IMR-90 (cell line): ENCODE data around the gene FOXO6. TPM values are rescaled to one million over a fixed set of nuclear protein-coding genes. Genes with fewer than 3 reads are reported as not detected.

ENCODE experiments used
- ATAC-seq: fragments of 200-7000 bp; cut with Tn5 transposase; 2 replicates; pipeline ENCODE4 v1.9.1; 2020; ENCODE audit warnings: low read depth, mild to moderate bottlenecking, moderate library complexity
- BruUV-seq: library from RNA; stranded (reverse); fragments of 400-500 nt; replicated peaks from 2 replicates; lab custom pipeline; 2021; lab: Mats Ljungman, UMichigan
- CTCF ChIA-PET: fragments of 300-600 bp; formaldehyde crosslinking; extraction: SDS; loops from one replicate; lab custom pipeline; 2021; ENCODE audit warnings: antibody characterized with exemption; lab: Yijun Ruan, JAX
- POLR2A ChIA-PET: fragments of 300-600 bp; sonication (Branson Sonifier 250); formaldehyde crosslinking; loops from one replicate; lab custom pipeline; 2022; ENCODE audit warnings: antibody characterized with exemption; ENCODE audit not compliant: unreplicated experiment; lab: Charles Lee
- DNase-seq: peaks from one replicate; pipeline ENCODE4 v3.0.0; 2013
- H2AFZ ChIP-seq: replicated peaks from 2 replicates; pipeline ENCODE3; 2013; ENCODE audit warnings: low read length, mild to moderate bottlenecking; ENCODE audit not compliant: poor library complexity
- H2AK5ac ChIP-seq: 2 replicates; pipeline ENCODE4 v1.6.1; 2013; ENCODE audit warnings: low read depth, low read length, inconsistent platforms
- H2AK9ac ChIP-seq: replicated peaks from 2 replicates; pipeline ENCODE3; 2013; ENCODE audit warnings: mild to moderate bottlenecking, low read depth, low read length, moderate library complexity; ENCODE audit not compliant: poor library complexity
- H2BK120ac ChIP-seq: 2 replicates; pipeline ENCODE4 v1.6.1; 2013; ENCODE audit warnings: low read depth, low read length, inconsistent platforms
- H2BK15ac ChIP-seq: 3 replicates; pipeline ENCODE4 v1.6.1; 2013; ENCODE audit warnings: low read depth, low read length, inconsistent platforms
- H2BK20ac ChIP-seq: 2 replicates; pipeline ENCODE4 v1.6.1; 2013; ENCODE audit warnings: low read depth, mild to moderate bottlenecking, inconsistent platforms, low read length, moderate library complexity
- H2BK5ac ChIP-seq: 2 replicates; pipeline ENCODE4 v1.6.1; 2013; ENCODE audit warnings: mild to moderate bottlenecking, low read depth, low read length, inconsistent platforms; ENCODE audit not compliant: poor library complexity, severe bottlenecking
- H3K14ac ChIP-seq: replicated peaks from 2 replicates; pipeline ENCODE4 v1.6.1; 2013; ENCODE audit warnings: low read depth, low read length, inconsistent platforms
- H3K18ac ChIP-seq: 2 replicates; pipeline ENCODE4 v1.6.1; 2013; ENCODE audit warnings: low read depth, low read length, control low read depth
- H3K23ac ChIP-seq: 2 replicates; pipeline ENCODE4 v1.6.1; 2013; ENCODE audit warnings: low read depth, low read length, inconsistent platforms
- H3K27ac ChIP-seq: 2 replicates; pipeline ENCODE4 v1.5.1; 2013; ENCODE audit warnings: mild to moderate bottlenecking, control low read depth, low read length; ENCODE audit not compliant: insufficient read depth
- H3K27me3 ChIP-seq: 2 replicates; pipeline ENCODE4 v1.6.1; 2013; ENCODE audit warnings: low read length; ENCODE audit not compliant: control insufficient read depth, insufficient read depth
- H3K36me3 ChIP-seq: 2 replicates; pipeline ENCODE4 v1.6.1; 2013; ENCODE audit warnings: low read length, mixed read lengths; ENCODE audit not compliant: control insufficient read depth, insufficient read depth
- H3K4ac ChIP-seq: 2 replicates; pipeline ENCODE4 v1.6.1; 2013; ENCODE audit warnings: low read depth, low read length, inconsistent platforms
- H3K4me1 ChIP-seq: 2 replicates; pipeline ENCODE4 v1.6.1; 2013; ENCODE audit warnings: low read length, mixed read lengths; ENCODE audit not compliant: control insufficient read depth, insufficient read depth
- H3K4me2 ChIP-seq: 2 replicates; pipeline ENCODE4 v1.6.1; 2013; ENCODE audit warnings: low read depth, mild to moderate bottlenecking, control low read depth, low read length, moderate library complexity
- H3K4me3 ChIP-seq: 2 replicates; pipeline ENCODE4 v1.5.1; 2013; ENCODE audit warnings: low read depth, mild to moderate bottlenecking, control low read depth, low read length, moderate library complexity; ENCODE audit not compliant: insufficient read depth
- H3K56ac ChIP-seq: 2 replicates; pipeline ENCODE4 v1.6.1; 2013; ENCODE audit warnings: low read length, inconsistent platforms; ENCODE audit not compliant: insufficient read depth; ENCODE audit errors: extremely low read depth
- H3K79me1 ChIP-seq, 2 experiments: 2 replicates each; pipeline ENCODE4 v1.6.1; 2013; ENCODE audit warnings: low read length in 2 of 2, inconsistent platforms in 1 of 2, low read depth in 1 of 2
- H3K9ac ChIP-seq: 2 replicates; pipeline ENCODE4 v1.6.1; 2013; ENCODE audit warnings: low read depth, low read length, control low read depth
- H3K9me1 ChIP-seq: 2 replicates; pipeline ENCODE4 v1.6.1; 2013; ENCODE audit warnings: low read length, inconsistent platforms; ENCODE audit not compliant: insufficient read depth
- H3K9me3 ChIP-seq: 2 replicates; pipeline ENCODE4 v1.6.1; 2013; ENCODE audit warnings: low read length; ENCODE audit not compliant: control insufficient read depth, insufficient read depth
- H4K20me1 ChIP-seq: 2 replicates; pipeline ENCODE4 v1.6.1; 2013; ENCODE audit warnings: low read length, inconsistent platforms; ENCODE audit not compliant: insufficient read depth
- H4K5ac ChIP-seq: 2 replicates; pipeline ENCODE4 v1.6.1; 2013; ENCODE audit warnings: mild to moderate bottlenecking, low read depth, low read length, control low read depth
- H4K8ac ChIP-seq, 2 experiments: 2 replicates each; pipeline ENCODE4 v1.6.1; 2013; ENCODE audit warnings: low read depth in 2 of 2, low read length in 2 of 2, control low read depth in 1 of 2, inconsistent platforms in 1 of 2
- H4K91ac ChIP-seq: 2 replicates; pipeline ENCODE4 v1.6.1; 2013; ENCODE audit warnings: low read depth, low read length, inconsistent platforms; ENCODE audit not compliant: insufficient read depth
- BHLHE40 ChIP-seq: fragments of 150-350 bp; IDR thresholded peaks from 2 replicates; pipeline ENCODE4 v1.6.1; 2016; ENCODE audit warnings: mild to moderate bottlenecking, low read depth, low read length
- FOS ChIP-seq: fragments of 150-350 bp; IDR thresholded peaks from 2 replicates; pipeline ENCODE4 v1.6.1; 2016; ENCODE audit warnings: low read depth, low read length
- MAZ ChIP-seq: IDR thresholded peaks from 2 replicates; pipeline ENCODE4 v1.6.1; 2012; ENCODE audit warnings: low read depth, mild to moderate bottlenecking, low read length, improper control_type of control experiment, moderate library complexity, borderline replicate concordance
- MXI1 ChIP-seq: IDR thresholded peaks from 2 replicates; pipeline ENCODE4 v1.6.1; 2012; ENCODE audit warnings: low read depth, mild to moderate bottlenecking, low read length, moderate library complexity, borderline replicate concordance
- RAD21 ChIP-seq: IDR thresholded peaks from 2 replicates; pipeline ENCODE4 v1.6.1; 2012; ENCODE audit warnings: low read length, improper control_type of control experiment
- RCOR1 ChIP-seq: IDR thresholded peaks from 2 replicates; pipeline ENCODE4 v1.6.1; 2012; ENCODE audit warnings: mild to moderate bottlenecking, low read length, improper control_type of control experiment; ENCODE audit not compliant: insufficient replicate concordance
- RFX5 ChIP-seq: IDR thresholded peaks from 2 replicates; pipeline ENCODE4 v1.8.0; 2012; ENCODE audit warnings: low read depth, mild to moderate bottlenecking, low read length, moderate library complexity
- WGBS, 2 experiments: methylation state at CpG; one replicate each; pipeline versions ENCODE4 v1.1.5 to v1.1.7; 2013; ENCODE audit warnings: missing lambda C conversion rate in 2 of 2; ENCODE audit not compliant: insufficient read length in 1 of 2; ENCODE audit errors: extremely low coverage in 2 of 2; 5-methylcytosine and 5-hydroxymethylcytosine counted together
- dilution Hi-C: fragments of 300-500 bp; cut with HindIII; formaldehyde crosslinking; loops from one replicate; pipeline ENCODE4 v1.14.3; 2018; ENCODE audit warnings: low sequenced_read_pairs; ENCODE audit not compliant: unreplicated experiment
- in situ Hi-C: fragments of 300-500 bp; cut with MboI; formaldehyde crosslinking; loops from 3 replicates; pipeline ENCODE4 v1.14.3; 2019; ENCODE audit warnings: low sequenced_read_pairs, inconsistent platforms, mixed read lengths
- intact Hi-C: fragments of 100-400 bp; cut with micrococcal nuclease; formaldehyde crosslinking; loops from 2 replicates; pipeline ENCODE4 v1.10.0; 2022
- polyA plus RNA-seq, 3 experiments: library from polyadenylated mRNA; depleted of rRNA; stranded (reverse); fragments of >200 nt; gene quantifications; 2 replicates each; pipeline ENCODE4 v1.2.3, GENCODE V29; 2012; ENCODE audit warnings: low replicate concordance in 1 of 3
- total RNA-seq: library from RNA; depleted of rRNA; stranded (reverse); fragments of >200 nt; gene quantifications from 2 replicates; pipeline ENCODE4 v1.2.3, GENCODE V29; 2012
- TF ChIP-seq, protein P1 (sequence below): fragments of 150-350 bp; IDR thresholded peaks from 2 replicates; pipeline ENCODE4 v1.6.1; 2016; ENCODE audit warnings: low read depth, mild to moderate bottlenecking, low read length, moderate library complexity, borderline replicate concordance
- TF ChIP-seq, protein P2 (sequence below): conservative IDR thresholded peaks from 2 replicates; pipeline ENCODE4 v1.5.1; 2012; ENCODE audit warnings: mild to moderate bottlenecking, low read depth, low read length, improper control_type of control experiment

FOXO6 gene
- total and polyA plus RNA-seq, 2 of the 4 experiments (the other 2 are of a cell fraction) = not detected

DNA sequence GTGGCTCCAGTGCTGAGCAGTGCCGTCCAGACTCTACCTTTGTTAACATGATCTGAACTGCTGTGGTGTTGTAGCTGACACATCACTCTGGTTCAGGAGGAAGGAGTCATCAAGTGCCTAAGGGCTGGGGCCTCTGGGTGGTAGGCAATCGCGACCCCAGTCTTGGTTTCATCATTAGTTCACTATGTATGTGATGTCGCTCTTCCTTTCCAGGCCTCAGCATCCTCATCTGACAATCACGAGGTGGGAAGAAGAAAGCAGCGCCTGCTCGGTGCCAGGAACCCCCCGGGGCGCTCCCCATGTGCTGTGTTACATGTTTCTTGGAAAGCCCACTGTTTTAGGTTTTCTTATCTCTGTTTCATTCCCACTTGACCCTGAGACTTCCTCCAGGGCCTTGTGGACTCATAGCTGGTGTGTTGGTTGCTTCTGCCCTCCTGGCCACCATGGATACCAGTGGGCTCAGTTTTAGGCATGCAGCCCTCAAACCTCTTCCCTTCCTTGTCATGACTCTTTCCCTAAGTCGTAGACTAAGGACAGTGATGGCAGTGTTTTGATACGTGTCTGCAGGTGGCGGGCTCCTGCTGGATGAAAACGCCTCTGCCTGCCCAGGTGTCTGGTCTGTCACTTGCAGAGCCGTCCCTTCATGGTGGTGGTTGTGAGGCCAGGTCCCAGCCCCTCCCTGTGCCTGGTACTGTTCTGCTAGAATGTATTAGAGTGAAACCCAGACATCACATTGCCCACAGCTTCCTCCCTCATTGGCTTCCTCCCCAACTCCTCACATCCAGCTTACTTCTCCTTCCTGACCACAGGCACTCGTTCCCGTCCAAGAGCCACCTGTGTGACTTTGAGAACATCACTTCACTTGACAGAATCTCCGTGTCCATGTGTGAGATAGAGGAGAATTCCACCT lies 17.2 kb upstream of the FOXO6 start:
- CTCF ChIA-PET = no interaction called here

More for the DNA sequence above, 17.2 kb upstream of the FOXO6 start:
- no peaks in the 10 kb centered on the region for H3K9me3 ChIP-seq
- H3K14ac ChIP-seq = no peak overlapping the region
- in situ Hi-C loops (no loop called here), dilution Hi-C loops (no loop called here), intact Hi-C loops (no loop called here)
- no peak overlapping the region for H2BK20ac ChIP-seq
- POLR2A ChIA-PET = no interaction called here
- no peak overlapping the region for H2AFZ ChIP-seq
- H4K91ac ChIP-seq = no peak overlapping the region
- H4K20me1 ChIP-seq = no peaks in the 10 kb centered on the region
- 81% methylated on average over 4 of the region's 17 CpGs; no CpG with 5 or more reads in 1 of the 2 experiments for WGBS, 2 experiments
- DNase-seq (no peak), ATAC-seq (no peak)
- no peaks in the 10 kb centered on the region for H3K9me1 ChIP-seq
- H3K9ac ChIP-seq = no peak overlapping the region
- H4K5ac ChIP-seq = no peak overlapping the region
- TF ChIP-seq MAZ (no peak), MXI1 (no peak), FOS (no peak), BHLHE40 (no peak), RCOR1 (no peak), RFX5 (no peak), RAD21 (no peak)
- TF ChIP-seq, protein P1, sequence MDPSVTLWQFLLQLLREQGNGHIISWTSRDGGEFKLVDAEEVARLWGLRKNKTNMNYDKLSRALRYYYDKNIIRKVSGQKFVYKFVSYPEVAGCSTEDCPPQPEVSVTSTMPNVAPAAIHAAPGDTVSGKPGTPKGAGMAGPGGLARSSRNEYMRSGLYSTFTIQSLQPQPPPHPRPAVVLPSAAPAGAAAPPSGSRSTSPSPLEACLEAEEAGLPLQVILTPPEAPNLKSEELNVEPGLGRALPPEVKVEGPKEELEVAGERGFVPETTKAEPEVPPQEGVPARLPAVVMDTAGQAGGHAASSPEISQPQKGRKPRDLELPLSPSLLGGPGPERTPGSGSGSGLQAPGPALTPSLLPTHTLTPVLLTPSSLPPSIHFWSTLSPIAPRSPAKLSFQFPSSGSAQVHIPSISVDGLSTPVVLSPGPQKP = no peak
- TF ChIP-seq, protein P2, sequence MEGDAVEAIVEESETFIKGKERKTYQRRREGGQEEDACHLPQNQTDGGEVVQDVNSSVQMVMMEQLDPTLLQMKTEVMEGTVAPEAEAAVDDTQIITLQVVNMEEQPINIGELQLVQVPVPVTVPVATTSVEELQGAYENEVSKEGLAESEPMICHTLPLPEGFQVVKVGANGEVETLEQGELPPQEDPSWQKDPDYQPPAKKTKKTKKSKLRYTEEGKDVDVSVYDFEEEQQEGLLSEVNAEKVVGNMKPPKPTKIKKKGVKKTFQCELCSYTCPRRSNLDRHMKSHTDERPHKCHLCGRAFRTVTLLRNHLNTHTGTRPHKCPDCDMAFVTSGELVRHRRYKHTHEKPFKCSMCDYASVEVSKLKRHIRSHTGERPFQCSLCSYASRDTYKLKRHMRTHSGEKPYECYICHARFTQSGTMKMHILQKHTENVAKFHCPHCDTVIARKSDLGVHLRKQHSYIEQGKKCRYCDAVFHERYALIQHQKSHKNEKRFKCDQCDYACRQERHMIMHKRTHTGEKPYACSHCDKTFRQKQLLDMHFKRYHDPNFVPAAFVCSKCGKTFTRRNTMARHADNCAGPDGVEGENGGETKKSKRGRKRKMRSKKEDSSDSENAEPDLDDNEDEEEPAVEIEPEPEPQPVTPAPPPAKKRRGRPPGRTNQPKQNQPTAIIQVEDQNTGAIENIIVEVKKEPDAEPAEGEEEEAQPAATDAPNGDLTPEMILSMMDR = no peak
- H3K23ac ChIP-seq = no peak overlapping the region
- H3K79me1 ChIP-seq = no peaks in the 10 kb centered on the region
- no peak overlapping the region for H3K56ac ChIP-seq
- H2AK9ac ChIP-seq = no peak overlapping the region
- no peak overlapping the region for H2BK15ac ChIP-seq
- no peak overlapping the region for H4K8ac ChIP-seq
- H3K18ac ChIP-seq = no peak overlapping the region
- H3K4ac ChIP-seq = no peak overlapping the region
- H3K27ac ChIP-seq = no peak overlapping the region
- H2BK120ac ChIP-seq = no peak overlapping the region
- peaks cover 18% of the 10 kb centered on the region for H3K27me3 ChIP-seq
- BruUV-seq = no TSS peak
- no peak overlapping the region for H3K4me2 ChIP-seq
- no peaks in the 10 kb centered on the region for H3K36me3 ChIP-seq
- H3K4me1 ChIP-seq = no peaks in the 10 kb centered on the region
- no peak overlapping the region for H2AK5ac ChIP-seq
- no peak overlapping the region for H2BK5ac ChIP-seq
- H3K4me3 ChIP-seq = no peak overlapping the region
